A549 (cell line): ENCODE results near the gene RAB17. TPM values are rescaled to one million over a fixed set of nuclear protein-coding genes. Genes with fewer than 3 reads are reported as not detected.

ENCODE experiments used
- ATAC-seq, 2 experiments: fragments of 200-7000 bp in 1 of 2; fragments of >200 bp in 1 of 2; cut with Nextera tagmentation in 1 of 2; cut with Tn5 transposase in 1 of 2; 3 replicates each; pipeline versions ENCODE4 v1.8.0 to v1.9.1; 2018 to 2020; ENCODE audit warnings: mild to moderate bottlenecking in 1 of 2, moderate library complexity in 1 of 2
- CTCF ChIA-PET: fragments of 300-600 bp; sonication (Branson Sonifier 250); formaldehyde crosslinking; extraction: SDS; loops from one replicate; lab custom pipeline; 2021; ENCODE audit warnings: antibody characterized with exemption, inconsistent platforms; lab: Yijun Ruan, JAX
- POLR2A ChIA-PET: fragments of 350-600 bp; formaldehyde crosslinking; extraction: SDS; loops from one replicate; lab custom pipeline; 2021; ENCODE audit warnings: antibody characterized with exemption, inconsistent platforms; lab: Yijun Ruan, JAX
- DNase-seq, 2 experiments: peaks; one replicate each; pipeline versions ENCODE4 v3.0.0 to v3.0.0-alpha.2; 2011 to 2016; ENCODE audit warnings: low read depth in 1 of 2, low spot score in 1 of 2
- FAIRE-seq: peaks from 2 replicates; lab custom pipeline; 2011; peaks lifted over from hg19 to GRCh38; lab: Jason Lieb, UNC
- H3K27ac ChIP-seq, 2 experiments: fragments of >200 bp; sonication (Bioruptor Twin); formaldehyde crosslinking; 3 replicates each; pipeline ENCODE4 v1.5.1; 2016 to 2017
- H3K4me1 ChIP-seq: fragments of >200 bp; sonication (Bioruptor Twin); formaldehyde crosslinking; 3 replicates; pipeline ENCODE4 v1.6.1; 2016
- H3K4me2 ChIP-seq: fragments of >200 bp; sonication (Bioruptor Twin); formaldehyde crosslinking; 3 replicates; pipeline ENCODE4 v1.6.1; 2016
- H3K4me3 ChIP-seq: fragments of >200 bp; sonication (Bioruptor Twin); formaldehyde crosslinking; 3 replicates; pipeline ENCODE4 v1.5.1; 2016
- H3K9me3 ChIP-seq: fragments of >200 bp; sonication (Bioruptor Twin); formaldehyde crosslinking; 3 replicates; pipeline ENCODE4 v1.6.1; 2016
- EHMT2 ChIP-seq: fragments of 200-600 bp; sonication (generic); IDR thresholded peaks from 2 replicates; pipeline ENCODE4 v1.6.1; 2016; ENCODE audit warnings: antibody characterized with exemption, low read depth, mild to moderate bottlenecking, moderate library complexity
- FOSB ChIP-seq: fragments of 250-450 bp; sonication (Bioruptor Pico); IDR thresholded peaks from 2 replicates; pipeline ENCODE4 v1.5.0; 2020; ENCODE audit warnings: mild to moderate bottlenecking, moderate library complexity
- HEYL ChIP-seq: fragments of 250-450 bp; sonication (Bioruptor Pico); IDR thresholded peaks from 2 replicates; pipeline ENCODE4 v1.8.0; 2021; ENCODE audit warnings: mild to moderate bottlenecking, moderate library complexity
- JUNB ChIP-seq: fragments of >200 bp; sonication (Bioruptor Twin); formaldehyde crosslinking; IDR thresholded peaks from 2 replicates; pipeline ENCODE4 v1.6.1; 2016
- MAZ ChIP-seq: fragments of 150-350 bp; IDR thresholded peaks from 2 replicates; pipeline ENCODE4 v1.6.1; 2014; ENCODE audit warnings: antibody characterized with exemption, low read depth, low read length, borderline replicate concordance
- MYC ChIP-seq: IDR thresholded peaks from 2 replicates; pipeline ENCODE4 v1.6.1; 2012; ENCODE audit warnings: mild to moderate bottlenecking, inconsistent platforms, low read length, improper control_type of control experiment, borderline replicate concordance
- NFE2L2 ChIP-seq: fragments of 150-350 bp; conservative IDR thresholded peaks from 2 replicates; pipeline ENCODE4 v1.6.1; 2014; ENCODE audit warnings: low read length
- NPAS2 ChIP-seq: fragments of 250-450 bp; sonication (Bioruptor Pico); IDR thresholded peaks from 2 replicates; pipeline ENCODE4 v1.8.0; 2022; ENCODE audit warnings: mild to moderate bottlenecking, moderate library complexity, borderline replicate concordance
- NR3C1 ChIP-seq: fragments of >200 bp; sonication (Bioruptor Twin); formaldehyde crosslinking; IDR thresholded peaks from 3 replicates; pipeline ENCODE4 v1.6.1; 2017
- POLR2A ChIP-seq: IDR thresholded peaks from 2 replicates; pipeline ENCODE4 v1.6.1; 2012; ENCODE audit warnings: mild to moderate bottlenecking, low read length
- RNF2 ChIP-seq: fragments of 200-600 bp; sonication (generic); IDR thresholded peaks from 2 replicates; pipeline ENCODE4 v1.6.1; 2016; ENCODE audit warnings: low read depth, mild to moderate bottlenecking, antibody characterized with exemption, moderate library complexity, borderline replicate concordance
- SMC3 ChIP-seq: fragments of >200 bp; sonication (Bioruptor Twin); formaldehyde crosslinking; IDR thresholded peaks from 3 replicates; pipeline ENCODE4 v1.6.1; 2018; ENCODE audit warnings: inconsistent platforms
- TFCP2L1 ChIP-seq: fragments of 250-450 bp; sonication (Bioruptor Pico); IDR thresholded peaks from 2 replicates; pipeline ENCODE4 v1.5.0; 2021; ENCODE audit warnings: mild to moderate bottlenecking
- TP53 ChIP-seq: fragments of 250-450 bp; sonication (Bioruptor Pico); IDR thresholded peaks from 2 replicates; pipeline ENCODE4 v1.5.0; 2021; ENCODE audit warnings: mild to moderate bottlenecking, moderate library complexity
- ZC3H11A ChIP-seq: fragments of 450-650 bp; IDR thresholded peaks from 2 replicates; pipeline ENCODE4 v1.6.1; 2014; ENCODE audit warnings: antibody characterized with exemption, mild to moderate bottlenecking
- WGBS: methylation state at CpG from one replicate; pipeline ENCODE4 v1.1.6; 2017; ENCODE audit errors: missing lambda C conversion rate; 5-methylcytosine and 5-hydroxymethylcytosine counted together
- polyA plus RNA-seq, 4 experiments: library from polyadenylated mRNA; depleted of rRNA in 3 of 4; stranded (reverse); fragments of >200 nt; fragmentation: RNase III in 1 of 4; extraction: RNeasy Plus Mini Kit Qiagen cat#74134 plus additional on column Dnase treatment in 1 of 4; gene quantifications; 2 replicates in 3 of 4; 3 replicates in 1 of 4; pipeline ENCODE4 v1.2.3, GENCODE V29; 2011 to 2017
- TF ChIP-seq, protein P1 (sequence below): fragments of 250-450 bp; sonication (Bioruptor Pico); IDR thresholded peaks from 2 replicates; pipeline ENCODE4 v1.5.0; 2021; ENCODE audit warnings: mild to moderate bottlenecking, moderate library complexity, borderline replicate concordance
- TF ChIP-seq, protein P2 (sequence below): fragments of >200 bp; sonication (Bioruptor Twin); formaldehyde crosslinking; IDR thresholded peaks from 2 replicates; pipeline ENCODE4 v1.6.1; 2016
- TF ChIP-seq, protein P3 (sequence below): IDR thresholded peaks from 2 replicates; pipeline ENCODE4 v1.6.1; 2012; ENCODE audit warnings: low read depth, borderline replicate concordance

RAB17 gene
- polyA plus RNA-seq, 2 of the 4 experiments (the other 2 are of a cell fraction): 0.44 to 2.2 TPM

DNA sequence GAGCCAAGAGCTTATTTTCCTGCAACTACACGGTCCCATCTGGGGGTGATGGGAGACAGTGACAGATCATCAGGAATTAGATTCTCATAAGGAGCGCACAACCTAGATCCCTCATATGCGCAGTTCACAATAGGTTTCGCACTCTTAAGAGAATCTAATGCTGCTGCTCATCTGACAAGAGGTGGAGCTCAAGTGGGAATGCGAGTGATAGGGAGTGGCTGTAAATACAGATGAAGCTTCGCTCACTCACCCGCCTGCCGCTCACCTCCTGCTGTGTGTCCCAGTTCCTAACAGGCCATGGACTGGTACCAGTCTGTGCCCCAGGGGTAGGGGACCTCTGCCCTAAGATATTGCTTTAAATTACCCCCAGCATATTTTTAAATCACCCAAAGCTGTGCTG is 47.6 kb upstream of the RAB17 start:
- no peaks in the 10 kb centered on the region for H3K4me1 ChIP-seq
- H3K9me3 ChIP-seq: no peaks in the 10 kb centered on the region
- DNase-seq: no peak
- no peak overlapping the region for H3K27ac ChIP-seq
- ATAC-seq: no peak
- FAIRE-seq: no peak
- POLR2A ChIA-PET: no interaction called here
- TF ChIP-seq, protein P1, sequence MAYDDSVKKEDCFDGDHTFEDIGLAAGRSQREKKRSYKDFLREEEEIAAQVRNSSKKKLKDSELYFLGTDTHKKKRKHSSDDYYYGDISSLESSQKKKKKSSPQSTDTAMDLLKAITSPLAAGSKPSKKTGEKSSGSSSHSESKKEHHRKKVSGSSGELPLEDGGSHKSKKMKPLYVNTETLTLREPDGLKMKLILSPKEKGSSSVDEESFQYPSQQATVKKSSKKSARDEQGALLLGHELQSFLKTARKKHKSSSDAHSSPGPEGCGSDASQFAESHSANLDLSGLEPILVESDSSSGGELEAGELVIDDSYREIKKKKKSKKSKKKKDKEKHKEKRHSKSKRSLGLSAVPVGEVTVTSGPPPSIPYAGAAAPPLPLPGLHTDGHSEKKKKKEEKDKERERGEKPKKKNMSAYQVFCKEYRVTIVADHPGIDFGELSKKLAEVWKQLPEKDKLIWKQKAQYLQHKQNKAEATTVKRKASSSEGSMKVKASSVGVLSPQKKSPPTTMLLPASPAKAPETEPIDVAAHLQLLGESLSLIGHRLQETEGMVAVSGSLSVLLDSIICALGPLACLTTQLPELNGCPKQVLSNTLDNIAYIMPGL: no peak
- TF ChIP-seq NFE2L2: no peak
- no peak for TF ChIP-seq RNF2
- TF ChIP-seq MAZ: no peak
- TF ChIP-seq TP53 (CRISPR knock-in tag): no peak
- TF ChIP-seq TFCP2L1 (CRISPR knock-in tag): no peak
- TF ChIP-seq SMC3: no peak
- no peak for TF ChIP-seq NPAS2 (CRISPR knock-in tag)
- TF ChIP-seq NR3C1: no peak
- no peak for TF ChIP-seq JUNB
- TF ChIP-seq MYC: no peak
- no peak for TF ChIP-seq HEYL
- TF ChIP-seq, protein P2, sequence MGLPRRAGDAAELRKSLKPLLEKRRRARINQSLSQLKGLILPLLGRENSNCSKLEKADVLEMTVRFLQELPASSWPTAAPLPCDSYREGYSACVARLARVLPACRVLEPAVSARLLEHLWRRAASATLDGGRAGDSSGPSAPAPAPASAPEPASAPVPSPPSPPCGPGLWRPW: no peak
- TF ChIP-seq EHMT2: no peak
- TF ChIP-seq, all 56 proteins: peak for 0
- no peak overlapping the region for H3K4me3 ChIP-seq
- WGBS: 81% methylated on average over 8 of the region's 8 CpGs
- CTCF ChIA-PET: interaction anchor here (0.8 to 1.3 kb wide), 3 partner anchors 35 to 107 kb away, joined by 3 read pairs; no protein-coding TSS in a partner anchor
- no peak overlapping the region for H3K4me2 ChIP-seq

DNA sequence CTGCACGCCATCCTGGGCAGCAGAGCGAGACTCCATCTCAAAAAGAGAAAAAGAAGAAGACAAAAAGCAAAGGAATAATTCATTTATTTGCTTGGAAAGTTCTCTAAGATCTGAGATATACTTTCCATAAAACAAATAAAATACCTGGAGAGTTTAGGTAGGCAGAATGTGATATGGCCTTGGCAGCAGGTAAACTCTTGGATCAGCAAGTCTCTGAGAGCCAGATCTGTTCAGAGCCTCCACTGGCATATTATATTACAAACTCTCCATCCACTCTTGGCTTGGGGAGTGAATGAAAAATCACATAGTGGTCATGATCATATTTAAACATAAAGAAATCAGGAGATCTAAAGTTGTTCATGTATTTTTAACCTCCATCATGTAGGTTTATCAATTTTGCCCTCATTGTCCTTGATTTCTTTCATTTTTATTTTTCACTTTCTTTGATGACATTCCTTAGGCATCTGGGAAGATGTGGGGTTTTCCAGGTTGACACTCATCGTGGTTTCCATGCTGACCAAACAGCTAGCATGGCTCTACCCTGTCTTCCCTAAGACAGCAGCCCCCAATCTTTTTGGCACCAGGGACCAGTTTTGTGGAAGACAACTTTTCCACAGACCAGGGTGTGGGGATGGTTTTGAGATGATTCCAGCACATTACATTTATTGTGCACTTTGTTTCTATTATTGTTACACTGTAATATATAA is 47.0 kb upstream of the RAB17 start:
- Histone ChIP-seq H3K4me3 (no peak overlapping the region), H3K27ac (no peak overlapping the region)
- no peak for FAIRE-seq
- ATAC-seq: no peak
- TF ChIP-seq RNF2: no peak
- TF ChIP-seq, all 56 proteins: peak for 0
- Histone ChIP-seq H3K9me3 (no peaks in the 10 kb centered on the region), H3K4me2 (no peak overlapping the region), H3K4me1 (no peaks in the 10 kb centered on the region)
- CTCF ChIA-PET: interaction anchor here (0.8 to 1.3 kb wide), 3 partner anchors 35 to 107 kb away, joined by 3 read pairs; no protein-coding TSS in a partner anchor
- no peak for DNase-seq
- 58% methylated on average over 3 of the region's 3 CpGs for WGBS
- POLR2A ChIA-PET: no interaction called here

DNA sequence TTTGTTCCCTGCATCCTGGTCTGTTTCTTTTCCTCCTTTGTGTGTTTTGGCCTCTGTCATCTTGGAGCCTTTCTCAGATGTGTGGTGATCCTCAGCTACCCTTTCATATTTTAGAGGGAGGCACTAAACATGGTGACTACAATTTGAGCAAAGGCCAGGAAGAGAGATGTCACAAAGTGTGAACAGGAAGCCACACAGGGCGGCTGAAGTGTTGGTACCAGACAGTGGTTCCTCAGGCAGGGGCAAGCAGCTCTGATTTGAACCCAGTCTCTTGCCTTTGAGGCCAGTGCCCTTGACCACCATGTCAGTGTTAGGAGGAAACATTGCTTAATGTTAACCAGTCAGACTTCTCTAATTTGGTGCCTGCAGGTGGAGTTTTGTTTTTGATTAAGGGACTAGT is 46.0 kb upstream of the RAB17 start:
- no peak for TF ChIP-seq ZC3H11A
- no peak for TF ChIP-seq POLR2A
- TF ChIP-seq, protein P3, sequence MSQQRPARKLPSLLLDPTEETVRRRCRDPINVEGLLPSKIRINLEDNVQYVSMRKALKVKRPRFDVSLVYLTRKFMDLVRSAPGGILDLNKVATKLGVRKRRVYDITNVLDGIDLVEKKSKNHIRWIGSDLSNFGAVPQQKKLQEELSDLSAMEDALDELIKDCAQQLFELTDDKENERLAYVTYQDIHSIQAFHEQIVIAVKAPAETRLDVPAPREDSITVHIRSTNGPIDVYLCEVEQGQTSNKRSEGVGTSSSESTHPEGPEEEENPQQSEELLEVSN: no peak
- no peak for TF ChIP-seq FOSB (CRISPR knock-in tag)
- TF ChIP-seq, protein P1: no peak
- TF ChIP-seq, all 56 proteins: peak for 0
- ATAC-seq (no peak), FAIRE-seq (no peak), DNase-seq (no peak)
- Histone ChIP-seq H3K27ac (no peak overlapping the region), H3K4me1 (no peaks in the 10 kb centered on the region), H3K9me3 (no peaks in the 10 kb centered on the region), H3K4me3 (no peak overlapping the region), H3K4me2 (no peak overlapping the region)
- POLR2A ChIA-PET: no interaction called here
- 90% methylated on average over 1 of the region's 1 CpG for WGBS
- CTCF ChIA-PET: interaction anchor here (0.5 to 1.0 kb wide), 2 partner anchors 109 to 227 kb away, joined by 3 read pairs; no protein-coding TSS in a partner anchor
